ENCODE results near the gene CCSER2.

Gene CCSER2

DNA sequence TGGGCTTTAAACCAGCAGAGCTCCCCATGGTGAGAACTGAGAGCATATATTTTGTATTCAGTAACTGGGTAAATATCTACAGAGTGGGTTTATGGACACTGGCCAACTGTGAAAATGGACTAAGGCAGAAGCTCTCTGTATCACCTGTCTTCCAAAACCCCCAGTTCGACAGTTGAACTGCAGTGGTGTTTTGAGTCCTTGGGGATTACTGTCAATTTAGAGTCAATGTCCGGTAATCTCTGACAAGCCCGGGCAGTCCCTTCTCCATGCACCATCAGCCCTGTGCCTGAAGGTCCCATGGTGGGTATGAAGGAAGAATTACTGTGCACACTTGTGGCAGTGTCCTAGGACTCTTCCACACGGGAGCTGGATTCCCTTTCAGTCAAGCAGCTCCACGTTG, 235.0 kb downstream of the CCSER2 start:
- DNase-seq (ENCODE audit: low read depth, low spot score) = no peak
- in situ Hi-C loops (cut with HindIII; ENCODE audit: low sequenced_read_pairs) = no loop called here
- TF ChIP-seq, protein P1, sequence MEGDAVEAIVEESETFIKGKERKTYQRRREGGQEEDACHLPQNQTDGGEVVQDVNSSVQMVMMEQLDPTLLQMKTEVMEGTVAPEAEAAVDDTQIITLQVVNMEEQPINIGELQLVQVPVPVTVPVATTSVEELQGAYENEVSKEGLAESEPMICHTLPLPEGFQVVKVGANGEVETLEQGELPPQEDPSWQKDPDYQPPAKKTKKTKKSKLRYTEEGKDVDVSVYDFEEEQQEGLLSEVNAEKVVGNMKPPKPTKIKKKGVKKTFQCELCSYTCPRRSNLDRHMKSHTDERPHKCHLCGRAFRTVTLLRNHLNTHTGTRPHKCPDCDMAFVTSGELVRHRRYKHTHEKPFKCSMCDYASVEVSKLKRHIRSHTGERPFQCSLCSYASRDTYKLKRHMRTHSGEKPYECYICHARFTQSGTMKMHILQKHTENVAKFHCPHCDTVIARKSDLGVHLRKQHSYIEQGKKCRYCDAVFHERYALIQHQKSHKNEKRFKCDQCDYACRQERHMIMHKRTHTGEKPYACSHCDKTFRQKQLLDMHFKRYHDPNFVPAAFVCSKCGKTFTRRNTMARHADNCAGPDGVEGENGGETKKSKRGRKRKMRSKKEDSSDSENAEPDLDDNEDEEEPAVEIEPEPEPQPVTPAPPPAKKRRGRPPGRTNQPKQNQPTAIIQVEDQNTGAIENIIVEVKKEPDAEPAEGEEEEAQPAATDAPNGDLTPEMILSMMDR (IDR thresholded peaks at IDR 0.05; ENCODE audit: low read depth, low read length) = no peak
- H3K4me3 ChIP-seq (ENCODE audit: low read depth, low read length) = no peak overlapping the region

DNA sequence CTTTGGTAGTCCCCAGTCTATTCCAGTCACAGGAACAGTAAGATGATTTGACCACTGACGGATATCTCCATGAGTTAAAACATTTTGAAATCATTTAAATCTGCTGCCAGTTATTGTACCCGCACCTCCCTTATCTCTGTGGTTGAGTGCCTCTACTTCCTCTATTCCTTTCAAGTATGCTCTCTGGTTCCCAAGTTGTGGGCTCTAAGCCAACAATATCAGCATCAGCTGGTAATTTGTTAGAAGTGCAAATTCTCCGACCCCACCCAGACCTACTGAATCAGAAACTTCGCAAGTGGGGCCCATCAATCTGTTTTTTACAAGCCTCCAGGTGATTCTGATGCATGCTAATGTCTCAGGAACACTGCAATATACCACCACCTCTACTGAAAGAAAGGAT, 235.5 kb downstream of the CCSER2 start:
- in situ Hi-C loops (cut with HindIII; ENCODE audit: low sequenced_read_pairs) = no loop called here
- TF ChIP-seq, protein P1 (IDR thresholded peaks at IDR 0.05; ENCODE audit: low read depth, low read length) = no peak
- no peak overlapping the region for H3K4me3 ChIP-seq (ENCODE audit: low read depth, low read length)

DNA sequence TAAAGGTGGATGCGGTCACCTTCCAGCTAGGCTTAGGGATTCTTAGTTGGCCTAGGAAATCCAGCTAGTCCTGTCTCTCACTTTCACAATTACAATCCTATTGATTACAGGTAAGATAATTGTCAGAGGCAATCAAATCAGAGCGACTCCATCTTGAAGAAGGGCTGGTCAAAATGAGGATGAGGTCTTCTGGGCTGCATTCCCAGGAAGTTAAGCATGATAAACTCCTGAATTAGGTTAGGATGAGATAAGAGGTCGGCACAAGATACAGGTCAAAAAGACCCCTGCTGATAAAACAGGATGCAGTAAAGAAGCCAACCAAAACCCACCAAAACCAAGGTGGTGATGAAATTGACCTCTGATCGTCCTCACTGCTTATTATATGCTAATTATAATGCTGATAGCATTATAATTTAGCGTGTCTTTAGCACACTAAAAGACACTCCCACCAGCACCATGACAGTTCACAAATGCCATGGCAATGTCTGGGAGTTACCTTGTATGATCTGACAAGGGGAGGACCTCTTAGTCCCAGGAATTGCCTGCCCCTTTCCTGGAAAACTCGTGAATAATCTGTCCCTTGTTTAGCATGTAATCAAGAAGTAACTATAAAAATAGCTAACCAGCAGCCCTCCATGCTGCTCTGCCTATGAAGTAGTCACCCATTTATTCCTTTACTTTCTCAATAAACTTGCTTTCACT, 237.6 kb downstream of the CCSER2 start:
- H3K4me3 ChIP-seq (ENCODE audit: low read depth, low read length) = no peak overlapping the region
- TF ChIP-seq, protein P1 (IDR thresholded peaks at IDR 0.05; ENCODE audit: low read depth, low read length) = no peak
- no peak for DNase-seq (ENCODE audit: low read depth, low spot score)
- in situ Hi-C loops (cut with HindIII; ENCODE audit: low sequenced_read_pairs) = no loop called here

More for the DNA sequence above, 235.5 kb downstream of the CCSER2 start:
- DNase-seq (ENCODE audit: low read depth, low spot score) = no peak

DNA sequence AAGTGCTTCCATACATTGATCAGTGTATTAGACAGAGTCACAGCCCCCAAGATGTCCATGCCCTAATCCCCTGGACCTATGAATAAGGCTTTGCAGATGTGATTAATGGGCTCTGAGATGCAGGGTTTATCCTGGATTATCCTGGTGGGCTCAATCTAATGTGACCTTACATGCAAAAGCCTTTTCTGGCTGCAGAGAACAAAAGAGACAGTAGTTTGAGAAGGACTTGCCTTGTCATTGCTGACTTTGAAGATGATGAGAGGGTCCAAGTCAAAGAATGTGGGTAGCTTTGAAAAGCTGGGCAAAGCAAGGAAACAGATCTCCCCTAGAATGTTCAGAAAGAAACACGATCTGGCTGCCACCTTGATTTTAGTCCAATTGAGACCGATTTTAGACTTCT, 238.7 kb downstream of the CCSER2 start:
- TF ChIP-seq, protein P1 (IDR thresholded peaks at IDR 0.05; ENCODE audit: low read depth, low read length) = no peak
- DNase-seq (ENCODE audit: low read depth, low spot score) = no peak
- in situ Hi-C loops (cut with HindIII; ENCODE audit: low sequenced_read_pairs) = no loop called here
- no peak overlapping the region for H3K4me3 ChIP-seq (ENCODE audit: low read depth, low read length)

Measured in astrocyte of the spinal cord (primary cell).